Cardiac septum (tissue), 1 donor: ENCODE data around the gene PLCL1. TPM values are rescaled to one million over a fixed set of nuclear protein-coding genes. Genes with fewer than 3 reads are reported as not detected.

Experiments used
- DNase-seq: peaks from one replicate; pipeline ENCODE4 v3.0.0-alpha.2; 2020; ENCODE audit warnings: low spot score
- intact Hi-C: fragments of 100-400 bp; cut with DNase I; formaldehyde crosslinking; loops from one replicate; pipeline ENCODE4 v1.14.0; 2022
- total RNA-seq: library from RNA; stranded (reverse); fragmentation: NEBNext Ultra II Directional; extraction: Animal tissue kit (Norgen Biotek cat#: 25700); gene quantifications from one replicate; pipeline ENCODE4 v1.2.1, GENCODE V29; 2021
- donor health status: DM: no; HTN: no; CAD: no.

The PLCL1 gene
- total RNA-seq, 1 donor from 2014 or later, result 82.5 TPM

DNA sequence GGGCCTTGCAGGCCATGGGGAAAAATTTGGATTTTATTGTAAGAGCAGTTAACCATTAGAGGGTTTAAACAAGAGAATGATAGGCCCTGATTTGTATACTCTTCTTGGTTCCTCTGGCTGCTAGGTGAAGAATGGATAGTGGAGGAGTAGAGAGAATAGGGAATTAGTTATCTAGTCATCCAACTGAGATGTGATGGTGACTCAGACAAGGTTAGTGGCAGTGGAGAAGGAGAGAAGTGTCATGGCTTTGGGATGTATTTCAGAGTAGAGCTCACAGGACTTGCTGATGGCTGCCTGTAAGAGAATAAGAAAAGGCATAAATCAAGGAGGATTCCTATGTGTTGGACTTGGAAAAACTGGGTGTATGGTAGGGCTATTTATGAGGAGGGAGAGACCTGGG, 169.4 kb downstream of the PLCL1 start:
- no peak for DNase-seq
- intact Hi-C loops, result no loop called here

DNA sequence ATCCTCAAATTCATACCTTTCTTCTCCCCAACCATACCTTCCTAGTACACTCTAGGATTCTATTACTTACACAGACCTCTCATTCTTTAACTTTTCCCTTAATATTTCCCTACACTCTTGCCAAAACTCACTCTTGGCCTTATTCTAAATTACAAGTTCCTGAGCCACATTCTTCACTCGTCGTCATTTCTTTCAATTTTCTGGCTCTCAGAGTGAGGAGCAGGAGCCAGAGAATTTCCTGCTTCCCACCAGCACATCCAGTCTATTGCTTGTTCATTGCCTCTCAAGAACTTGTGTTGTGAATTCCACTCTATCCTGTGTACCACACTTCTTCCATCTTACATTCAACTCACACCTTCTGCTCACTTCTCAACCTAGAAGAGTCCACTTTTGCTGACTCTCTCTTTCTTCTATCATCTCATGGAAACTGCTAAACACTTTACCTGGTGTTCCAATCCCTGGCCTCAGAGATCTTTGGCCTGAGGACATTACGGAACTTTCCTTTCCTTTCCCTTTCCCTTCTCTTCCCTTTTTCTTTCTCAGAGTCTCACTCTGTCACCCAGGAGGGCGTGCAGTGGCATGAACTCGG, 171.6 kb downstream of the PLCL1 start:
- DNase-seq, result no peak
- intact Hi-C loops, result no loop called here

DNA sequence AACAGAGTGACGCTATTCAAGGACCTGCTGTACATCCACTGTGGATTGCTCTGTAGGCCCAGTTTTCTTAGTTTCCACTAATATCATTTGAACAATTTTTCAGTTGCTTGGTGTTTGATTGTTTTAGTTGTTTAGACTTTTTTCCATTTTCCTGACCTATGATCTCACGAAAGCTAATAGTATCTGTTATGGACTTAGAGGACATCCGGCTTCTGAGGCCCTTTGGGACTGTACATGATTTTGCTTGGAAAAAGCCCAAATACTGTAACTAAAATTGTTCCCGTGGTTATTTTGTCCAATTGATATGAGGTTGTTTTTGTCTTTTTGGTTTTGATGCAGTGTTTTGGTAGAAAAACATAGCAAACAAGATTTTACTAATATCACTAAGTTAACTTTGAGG, 174.6 kb downstream of the PLCL1 start:
- DNase-seq, result no peak
- intact Hi-C loops, result no loop called here

DNA sequence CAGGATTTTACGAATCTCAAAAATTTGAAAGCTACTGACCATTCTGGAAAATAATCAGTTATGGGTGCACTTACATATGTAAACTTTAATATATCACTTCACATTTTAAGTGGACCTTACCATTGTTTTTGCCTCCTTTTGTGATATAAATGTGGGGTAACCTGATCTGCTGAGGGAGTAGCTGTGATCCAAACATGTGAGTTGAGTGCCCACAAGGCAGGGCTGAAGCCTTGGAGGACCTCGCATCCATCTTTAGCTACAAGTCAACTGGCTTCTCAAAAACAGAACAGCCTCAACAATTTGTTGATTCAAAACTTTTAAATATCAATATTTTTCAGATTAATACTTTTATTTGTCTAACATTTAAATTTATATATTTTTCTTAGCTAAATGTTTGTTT, 178.2 kb downstream of the PLCL1 start:
- intact Hi-C loops, result loop anchor here (10.0 kb wide), 1 partner anchor 312 kb away; no protein-coding TSS in a partner anchor
- DNase-seq, result no peak

DNA sequence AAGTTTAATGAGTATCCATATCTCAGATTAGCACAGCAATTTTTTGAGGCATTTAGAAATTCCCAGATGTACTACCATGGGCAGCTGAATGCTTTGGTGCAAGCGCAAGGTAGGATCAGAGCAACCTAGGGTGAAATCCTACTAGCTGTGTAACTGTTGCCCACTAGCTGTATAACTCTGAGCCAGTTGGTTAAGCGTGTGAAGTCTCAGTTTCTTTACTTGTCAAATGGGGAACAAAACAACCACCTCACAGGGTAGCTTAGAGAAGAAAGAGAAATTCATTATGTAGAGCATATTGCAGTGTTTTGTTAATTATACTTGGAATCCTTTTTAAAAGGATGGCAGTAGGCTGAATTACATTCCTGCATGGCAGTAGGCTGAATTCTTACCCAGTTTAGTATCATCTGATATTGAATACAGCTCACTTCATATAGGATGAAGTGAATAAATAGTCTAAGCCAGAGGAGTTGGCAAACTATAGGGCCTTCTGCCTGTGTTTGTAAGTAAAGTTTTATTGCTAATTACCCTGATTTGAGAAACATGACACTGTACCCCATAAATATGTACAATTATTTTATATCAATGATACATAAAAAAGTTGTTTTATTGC, 180.7 kb downstream of the PLCL1 start:
- no peak for DNase-seq
- intact Hi-C loops, result loop anchor here (10.0 kb wide), 1 partner anchor 310 kb away; no protein-coding TSS in a partner anchor

DNA sequence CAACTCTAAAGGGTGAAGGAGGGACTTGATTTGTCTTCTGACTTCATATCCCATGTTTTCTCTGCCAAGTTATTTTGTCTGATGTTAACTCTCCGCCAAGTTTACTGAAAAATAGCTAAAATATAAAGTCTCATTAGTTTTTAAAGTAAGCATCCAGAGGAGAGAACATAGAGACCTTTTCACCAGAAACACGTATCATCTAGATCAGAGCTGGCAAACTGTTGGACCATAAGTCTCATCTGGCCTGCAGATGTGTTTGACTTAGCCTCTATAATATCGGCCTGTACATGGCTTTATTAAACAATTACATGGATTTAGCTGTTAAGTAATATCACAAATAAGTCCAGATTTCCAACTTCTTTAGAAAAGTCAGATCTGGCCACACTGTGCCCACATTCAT, 182.6 kb downstream of the PLCL1 start:
- no peak for DNase-seq

DNA sequence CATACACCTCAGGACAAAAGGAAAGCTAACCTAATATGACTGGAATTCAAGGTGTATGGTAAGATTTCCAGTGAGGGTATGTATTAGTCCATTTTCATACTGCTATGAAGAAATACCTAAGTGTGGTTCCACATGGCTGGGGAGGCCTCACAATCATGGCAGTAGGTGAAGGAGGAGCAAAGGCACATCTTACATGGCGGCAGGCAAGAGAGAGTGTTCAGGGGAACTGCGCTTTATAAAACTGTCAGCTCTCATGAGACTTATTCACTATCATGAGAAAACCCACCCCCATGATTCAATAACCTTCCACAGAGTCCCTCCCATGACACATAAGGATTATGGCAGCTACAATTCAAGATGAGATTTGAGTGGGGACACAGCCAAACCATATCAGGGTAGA, 186.0 kb downstream of the PLCL1 start:
- intact Hi-C loops, result no loop called here
- DNase-seq, result no peak

More for the DNA sequence above, 182.6 kb downstream of the PLCL1 start:
- intact Hi-C loops, result loop anchor here (10.0 kb wide), 1 partner anchor 308 kb away; no protein-coding TSS in a partner anchor

DNA sequence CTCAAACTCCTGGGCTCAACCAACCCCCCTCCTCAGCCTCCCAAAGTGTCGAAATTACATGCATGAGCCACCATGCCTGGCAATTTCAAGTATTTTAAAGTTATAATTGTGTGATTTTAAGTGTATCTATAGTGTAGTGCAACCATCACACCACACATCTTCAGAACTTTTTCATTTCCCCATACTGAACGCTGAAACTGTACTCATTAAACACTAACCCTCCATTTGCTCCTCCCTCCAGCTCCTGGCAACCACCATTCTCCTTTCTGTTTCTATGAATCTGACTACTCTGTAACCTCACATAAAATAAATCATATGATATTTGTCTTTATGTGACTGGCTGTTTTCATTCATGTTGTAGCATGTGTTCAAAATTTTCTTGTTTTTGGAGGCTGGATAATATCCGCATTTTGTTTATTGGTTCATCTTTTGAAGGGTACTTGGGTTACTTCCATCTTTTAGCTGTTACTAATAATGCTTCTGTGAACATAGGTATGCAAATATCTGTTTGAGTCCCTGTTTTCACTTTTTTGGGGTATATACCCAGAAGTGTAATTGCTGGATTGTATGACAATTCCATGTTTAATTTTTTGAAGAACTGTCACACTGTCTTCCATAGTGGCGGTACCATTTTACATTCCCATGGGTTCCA, 188.2 kb downstream of the PLCL1 start:
- intact Hi-C loops, result no loop called here
- DNase-seq, result no peak

DNA sequence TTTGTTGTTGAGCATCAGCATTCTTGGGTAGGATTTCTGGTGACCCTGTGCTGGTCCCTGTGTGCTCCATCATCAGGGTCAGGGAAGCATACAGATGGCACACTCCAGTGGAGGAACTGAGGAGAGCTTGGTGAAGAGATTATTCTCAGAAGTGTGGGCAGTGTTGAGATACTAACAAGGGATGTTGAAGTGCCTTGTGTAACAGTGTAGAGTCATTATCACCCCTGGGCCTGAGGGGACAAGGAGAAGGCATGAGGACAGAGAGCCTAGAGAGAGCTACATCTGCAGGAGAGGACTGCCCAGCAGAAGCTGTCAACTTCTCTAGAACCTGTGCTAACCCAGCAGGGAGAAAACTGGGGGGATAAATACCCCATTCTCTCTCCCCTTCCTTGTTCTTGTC, 189.0 kb downstream of the PLCL1 start:
- intact Hi-C loops, result no loop called here
- no peak for DNase-seq

DNA sequence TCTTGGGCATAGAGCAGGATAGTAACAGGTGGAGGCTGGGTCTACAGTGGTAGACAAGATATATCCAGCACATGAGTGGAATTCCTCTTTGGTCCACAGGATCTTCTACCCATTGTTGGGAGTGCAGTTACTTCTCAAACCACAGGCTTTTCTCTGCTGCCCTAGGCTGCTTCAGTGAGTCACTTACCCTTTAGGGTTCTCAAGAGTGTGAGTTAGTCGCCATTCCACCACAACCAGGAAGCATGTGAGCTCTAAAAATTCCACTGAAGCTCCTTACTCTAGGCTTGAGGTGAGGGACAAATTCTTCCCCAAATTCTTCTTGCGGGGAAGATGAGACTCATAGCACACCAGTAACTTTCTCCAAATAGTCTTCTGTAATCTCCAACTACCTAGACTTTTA, 189.4 kb downstream of the PLCL1 start:
- DNase-seq, result no peak
- intact Hi-C loops, result no loop called here

DNA sequence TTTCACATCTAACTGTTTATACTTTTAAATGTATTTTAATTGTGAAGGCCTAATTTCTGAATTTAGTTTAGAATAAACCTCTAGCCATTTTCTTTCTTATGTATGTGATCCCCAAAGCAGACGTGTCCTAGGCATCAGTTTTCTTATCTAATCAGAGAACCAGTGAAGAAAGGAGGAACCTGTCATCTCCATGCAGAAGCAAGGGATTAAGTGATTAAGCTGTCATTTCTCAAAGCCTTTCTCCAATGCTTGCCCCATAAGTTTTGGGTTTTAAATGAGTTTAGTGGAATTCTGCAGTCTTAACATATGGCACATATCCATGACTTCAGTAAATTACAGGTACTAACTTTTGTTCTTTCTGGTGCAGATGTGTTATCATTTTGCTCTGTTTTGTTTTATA, 190.4 kb downstream of the PLCL1 start:
- no peak for DNase-seq

DNA sequence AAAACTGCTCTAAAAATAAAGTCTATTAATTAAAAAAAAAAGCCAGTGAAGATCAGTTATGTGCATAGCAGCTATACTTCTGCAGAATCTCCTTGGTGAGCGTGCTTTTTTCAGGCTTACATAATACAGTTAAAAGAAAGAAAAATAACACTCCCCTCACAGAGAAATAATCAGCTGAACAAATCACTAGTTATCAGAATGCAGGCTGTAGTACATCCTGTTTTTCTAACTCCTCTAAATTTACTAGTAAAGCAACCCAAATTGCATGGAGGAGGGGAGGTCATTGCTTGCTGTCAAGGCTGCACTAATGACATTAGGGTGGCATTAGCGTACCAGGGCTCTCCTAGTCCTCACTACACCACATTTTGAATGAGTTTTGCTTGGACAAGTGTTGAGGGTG, 192.2 kb downstream of the PLCL1 start:
- no peak for DNase-seq
- intact Hi-C loops, result no loop called here

More for the DNA sequence above, 190.4 kb downstream of the PLCL1 start:
- intact Hi-C loops, result no loop called here

DNA sequence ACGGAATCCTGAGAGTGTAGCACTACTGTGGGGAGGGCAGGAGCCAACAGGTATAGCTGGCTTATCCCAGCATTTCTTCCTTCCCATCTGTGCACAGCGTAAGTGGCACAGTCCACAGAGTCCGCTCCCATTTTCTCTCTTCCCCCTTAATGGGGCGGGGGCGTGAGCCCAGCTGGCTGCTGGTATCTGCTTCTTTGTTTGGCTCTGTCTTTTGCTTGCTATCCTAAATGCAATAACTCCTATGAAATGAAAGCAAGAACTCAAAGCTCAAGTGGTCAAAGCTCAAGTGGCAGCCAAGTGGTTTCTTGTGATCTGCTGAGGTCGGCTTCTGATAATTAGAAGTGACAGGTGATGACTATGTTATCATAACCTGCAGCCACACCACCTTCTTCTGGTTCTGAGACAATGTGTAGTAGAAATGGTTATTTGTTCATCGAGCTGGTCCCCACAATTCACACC, 192.7 kb downstream of the PLCL1 start:
- intact Hi-C loops, result no loop called here
- no peak for DNase-seq

DNA sequence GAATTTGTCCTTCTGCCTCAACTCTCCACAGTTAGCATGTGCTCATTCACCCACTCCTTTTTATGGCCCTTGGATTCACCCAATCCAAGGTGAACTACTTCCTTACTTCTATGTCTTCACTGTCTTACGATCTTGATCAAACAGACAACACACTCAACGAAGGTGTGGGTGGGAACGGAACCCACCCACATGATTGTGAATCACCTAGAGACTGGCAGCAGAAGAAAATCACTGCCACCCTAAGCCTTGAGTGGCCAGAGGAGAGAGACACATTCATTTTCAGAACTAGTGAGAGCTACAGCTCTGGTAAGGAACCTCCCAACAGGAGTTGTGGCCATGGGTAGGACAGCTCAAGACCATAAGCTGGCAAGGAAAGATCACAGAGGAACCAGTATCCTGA, 194.3 kb downstream of the PLCL1 start:
- intact Hi-C loops, result no loop called here
- DNase-seq, result no peak

DNA sequence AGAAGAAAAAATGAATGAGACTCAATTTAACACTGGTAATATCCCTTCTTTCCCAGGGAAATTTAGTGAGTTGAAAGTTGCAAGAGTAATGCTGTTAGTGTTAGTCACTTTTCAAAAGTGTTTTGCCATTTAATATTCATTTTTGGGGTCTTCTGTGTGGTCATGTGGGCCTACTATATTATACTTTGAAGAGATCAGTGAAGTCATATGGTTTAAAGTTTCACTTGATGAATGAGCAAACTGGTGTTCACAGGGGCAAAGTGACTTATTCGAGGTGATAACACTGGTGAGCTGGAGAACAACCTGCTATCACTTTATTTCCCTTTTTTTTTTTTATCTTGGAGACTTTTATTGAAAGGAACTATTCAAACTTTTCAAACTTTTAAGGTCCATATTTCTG, 196.0 kb downstream of the PLCL1 start:
- DNase-seq, result no peak
- intact Hi-C loops, result no loop called here

DNA sequence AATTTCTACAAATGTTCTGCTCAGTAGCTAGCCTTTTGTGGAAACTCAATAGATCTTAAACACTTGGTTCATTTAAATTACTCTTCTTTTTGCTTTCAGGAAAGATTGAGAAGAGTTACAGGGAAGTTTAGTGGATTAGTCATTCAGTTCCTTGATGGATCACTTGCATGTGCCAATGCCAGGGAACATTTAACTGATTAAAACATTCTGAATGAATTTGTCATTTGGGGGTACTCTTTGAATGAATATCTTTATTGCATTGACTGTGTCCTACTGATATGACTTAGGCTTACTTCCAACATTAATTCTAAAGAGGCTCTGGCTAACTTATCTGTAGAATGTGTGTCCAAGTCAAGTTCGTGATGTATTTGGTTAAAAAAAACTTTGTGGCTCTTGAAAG, 199.8 kb downstream of the PLCL1 start:
- DNase-seq, result no peak
- intact Hi-C loops, result no loop called here

DNA sequence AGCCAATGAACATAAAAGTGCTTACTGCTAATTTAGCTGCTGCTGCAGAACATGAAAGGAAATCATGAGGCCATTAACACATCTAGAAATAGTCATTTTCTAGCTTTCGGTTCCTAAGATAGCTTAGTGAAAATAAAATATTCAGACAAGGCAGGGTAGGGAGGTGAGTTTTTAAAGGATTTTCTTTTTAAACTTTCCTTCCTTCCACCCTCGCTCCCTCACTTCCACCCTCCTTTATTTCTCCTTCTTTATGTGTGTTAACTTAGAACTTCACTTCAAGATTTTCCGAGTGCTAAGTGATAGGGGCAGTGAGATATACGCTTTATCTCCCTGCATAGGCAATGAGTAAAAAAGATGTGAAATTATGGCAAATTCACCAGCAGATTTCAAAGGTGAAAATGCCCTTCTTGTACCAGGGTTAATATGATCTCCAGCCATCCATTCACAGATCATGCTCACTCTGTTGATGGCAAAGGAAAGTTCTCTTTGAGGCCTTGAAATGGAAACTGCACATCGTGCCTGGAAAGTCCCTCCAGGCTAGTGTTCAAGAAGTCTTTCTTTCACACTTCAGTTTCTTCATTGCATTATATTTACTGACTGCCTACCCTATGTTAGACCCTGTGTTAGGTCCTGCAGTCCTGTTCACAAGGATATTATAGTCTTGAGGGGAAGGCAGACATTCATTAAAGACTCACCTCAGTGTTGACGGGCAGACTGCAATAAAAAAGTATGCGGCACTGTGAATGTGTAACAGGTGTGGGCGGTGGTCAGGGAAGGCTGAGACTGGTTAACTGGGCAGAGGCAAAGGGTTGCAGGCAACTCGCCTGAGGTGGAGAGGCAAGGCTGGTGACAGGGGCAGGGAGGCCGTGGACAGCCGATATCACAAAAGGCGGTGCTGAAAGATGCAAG, 200.8 kb downstream of the PLCL1 start:
- intact Hi-C loops, result no loop called here
- DNase-seq, result no peak

DNA sequence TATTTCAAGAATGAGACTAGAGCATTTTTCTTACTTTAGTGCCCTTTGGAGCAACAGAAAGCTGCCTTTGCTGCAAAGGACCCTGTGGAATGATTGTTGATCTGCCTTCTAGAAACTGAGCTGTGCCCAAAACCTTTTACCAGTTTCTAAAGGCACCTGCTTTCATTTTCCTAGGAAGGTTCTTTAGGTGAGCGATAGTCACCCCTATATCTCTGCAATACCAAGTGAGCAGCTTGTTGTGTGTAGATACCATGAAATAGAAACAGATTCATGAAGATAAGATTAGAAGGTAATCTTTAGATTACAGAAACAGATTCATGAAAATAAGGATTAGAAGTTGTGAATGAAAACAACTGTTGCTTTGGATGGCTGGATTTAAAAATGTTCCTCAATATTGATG, 202.3 kb downstream of the PLCL1 start:
- intact Hi-C loops, result no loop called here
- no peak for DNase-seq

DNA sequence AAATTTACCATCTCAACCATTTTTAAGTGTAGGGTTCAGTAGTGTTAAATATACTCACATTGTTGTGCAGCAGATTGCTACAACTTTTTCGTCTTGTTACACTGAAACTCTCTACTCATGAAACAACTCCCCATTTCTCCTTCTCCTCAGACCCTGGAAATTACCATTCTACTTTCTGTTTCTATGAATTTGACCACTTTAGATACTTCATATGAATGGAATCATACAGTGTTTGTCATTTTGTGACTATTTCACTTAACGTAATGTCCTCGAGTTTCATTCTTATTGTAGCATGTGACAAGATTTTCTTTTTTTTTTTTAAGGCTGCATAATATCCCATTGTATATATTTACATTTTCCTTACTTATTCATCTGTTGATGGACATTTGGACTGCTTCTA, 203.8 kb downstream of the PLCL1 start:
- intact Hi-C loops, result no loop called here
- no peak for DNase-seq

DNA sequence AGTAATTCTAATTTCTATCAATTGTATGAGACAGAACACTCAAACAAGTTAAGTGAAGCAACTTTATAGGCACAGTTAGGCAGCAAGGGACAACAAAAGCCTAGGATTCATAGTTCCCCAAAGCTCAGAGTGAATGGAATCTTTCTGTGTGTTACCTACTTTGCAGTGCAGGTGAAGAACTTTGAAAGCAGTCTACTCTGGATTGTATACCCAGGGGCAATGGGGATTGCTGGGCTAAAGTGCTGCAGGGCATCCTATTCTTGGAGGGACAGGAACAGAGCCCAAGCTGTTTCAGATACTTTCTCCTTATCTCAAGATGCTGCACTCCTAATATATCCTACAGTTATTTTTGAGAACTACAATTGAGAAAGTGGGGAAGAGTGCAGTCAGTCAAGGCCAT, 207.6 kb downstream of the PLCL1 start:
- DNase-seq, result no peak
- intact Hi-C loops, result no loop called here
